Measurements from ENCODE around the gene SNX13.

Gene SNX13

GRCh38 chr7:17781491-17782215 lies 158.6 kb downstream of the SNX13 start:
- no peak for DNase-seq (ENCODE audit: low read depth in 3 of 3)

GRCh38 chr7:17779381-17779780 lies 160.9 kb downstream of the SNX13 start:
- no peak for DNase-seq (ENCODE audit: low read depth in 3 of 3)

- DNase-seq (ENCODE audit: low read depth in 3 of 3): no peak
Measured at GRCh38 chr7:17774716-17775288, 165.5 kb downstream of the SNX13 start.

- no peak for DNase-seq (ENCODE audit: low read depth in 3 of 3)
Measured at GRCh38 chr7:17774248-17774647, 166.0 kb downstream of the SNX13 start.

GRCh38 chr7:17773289-17773626 lies 167.0 kb downstream of the SNX13 start:
- DNase-seq (ENCODE audit: low read depth in 3 of 3): no peak

GRCh38 chr7:17772581-17773288 lies 167.6 kb downstream of the SNX13 start:
- DNase-seq (ENCODE audit: low read depth in 3 of 3): no peak

- no peak for DNase-seq (ENCODE audit: low read depth in 3 of 3)
Measured at GRCh38 chr7:17771901-17772408, 168.3 kb downstream of the SNX13 start.

- no peak for DNase-seq (ENCODE audit: low read depth in 3 of 3)
Measured at GRCh38 chr7:17770710-17771375, 169.5 kb downstream of the SNX13 start.

- DNase-seq (ENCODE audit: low read depth in 3 of 3): peak; percentile 18 to 26 (median 25)
Measured at GRCh38 chr7:17769918-17770317, 170.4 kb downstream of the SNX13 start.

GRCh38 chr7:17758008-17758407 lies 182.3 kb downstream of the SNX13 start:
- DNase-seq (ENCODE audit: low read depth in 3 of 3): no peak

GRCh38 chr7:17746020-17746530 lies 194.2 kb downstream of the SNX13 start:
- no peak for DNase-seq (ENCODE audit: low read depth in 3 of 3)

GRCh38 chr7:17745610-17746009 lies 194.7 kb downstream of the SNX13 start:
- no peak for DNase-seq (ENCODE audit: low read depth in 3 of 3)

GRCh38 chr7:17743316-17743715 lies 197.0 kb downstream of the SNX13 start:
- no peak for DNase-seq (ENCODE audit: low read depth in 3 of 3)

GRCh38 chr7:17741426-17741825 lies 198.9 kb downstream of the SNX13 start:
- no peak for DNase-seq (ENCODE audit: low read depth in 3 of 3)
